Trophoblast cell (in vitro differentiated cells and primary cell): ENCODE data around the gene TSPAN9.

Experiments
- DNase-seq, 2 donors: peaks; one replicate each; pipeline ENCODE4 v3.0.0-alpha.2; 2016
- H2AFZ ChIP-seq: 2 replicates; pipeline ENCODE4 v1.6.1; 2013; ENCODE audit warnings: low read length, moderate library complexity, mild to moderate bottlenecking; ENCODE audit not compliant: insufficient read depth, poor library complexity
- H2AK5ac ChIP-seq: 2 replicates; pipeline ENCODE4 v1.6.1; 2013; ENCODE audit warnings: mild to moderate bottlenecking, low read length
- H2BK120ac ChIP-seq: 2 replicates; pipeline ENCODE4 v1.6.1; 2013; ENCODE audit warnings: low read length, mild to moderate bottlenecking, moderate library complexity; ENCODE audit not compliant: insufficient read depth, poor library complexity
- H2BK12ac ChIP-seq: 2 replicates; pipeline ENCODE4 v1.6.1; 2013; ENCODE audit warnings: mild to moderate bottlenecking, low read length, moderate library complexity
- H2BK5ac ChIP-seq: 2 replicates; pipeline ENCODE4 v1.6.1; 2013; ENCODE audit warnings: low read length, low read depth, moderate library complexity, mild to moderate bottlenecking; ENCODE audit not compliant: poor library complexity
- H3K14ac ChIP-seq: 2 replicates; pipeline ENCODE4 v1.6.1; 2013; ENCODE audit warnings: mild to moderate bottlenecking, low read length
- H3K18ac ChIP-seq: 2 replicates; pipeline ENCODE4 v1.6.1; 2013; ENCODE audit warnings: mild to moderate bottlenecking, low read length
- H3K23ac ChIP-seq: 2 replicates; pipeline ENCODE4 v1.6.1; 2013; ENCODE audit warnings: low read length
- H3K27ac ChIP-seq: 2 replicates; pipeline ENCODE4 v1.5.1; 2013; ENCODE audit warnings: low read depth, mild to moderate bottlenecking, inconsistent platforms, low read length, moderate library complexity
- H3K27me3 ChIP-seq: 2 replicates; pipeline ENCODE4 v1.6.1; 2013; ENCODE audit warnings: inconsistent platforms, mild to moderate bottlenecking, low read length, moderate library complexity; ENCODE audit not compliant: insufficient read depth
- H3K36me3 ChIP-seq, 2 experiments: 1 replicate in 1 of 2; 2 replicates in 1 of 2; pipeline ENCODE4 v1.6.1; 2013; ENCODE audit warnings: low read length in 2 of 2, mild to moderate bottlenecking in 2 of 2, moderate library complexity in 1 of 2; ENCODE audit not compliant: insufficient read depth in 2 of 2, control insufficient read depth in 1 of 2
- H3K4ac ChIP-seq: 2 replicates; pipeline ENCODE4 v1.6.1; 2013; ENCODE audit warnings: low read depth, mild to moderate bottlenecking, low read length, moderate library complexity
- H3K4me1 ChIP-seq, 2 experiments: 1 replicate in 1 of 2; 2 replicates in 1 of 2; pipeline ENCODE4 v1.6.1; 2013; ENCODE audit warnings: low read length in 2 of 2, mild to moderate bottlenecking in 2 of 2, moderate library complexity in 1 of 2; ENCODE audit not compliant: insufficient read depth in 2 of 2, control insufficient read depth in 1 of 2
- H3K4me2 ChIP-seq: 2 replicates; pipeline ENCODE4 v1.6.1; 2013; ENCODE audit warnings: inconsistent platforms, mild to moderate bottlenecking, low read length, moderate library complexity
- H3K4me3 ChIP-seq: 2 replicates; pipeline ENCODE4 v1.5.1; 2013; ENCODE audit warnings: mild to moderate bottlenecking, low read depth, low read length, inconsistent platforms
- H3K79me1 ChIP-seq: one replicate; pipeline ENCODE4 v1.6.1; 2013; ENCODE audit warnings: low read length
- H3K79me2 ChIP-seq: 2 replicates; pipeline ENCODE4 v1.6.1; 2013; ENCODE audit warnings: low read length, mild to moderate bottlenecking; ENCODE audit not compliant: control insufficient read depth, insufficient read depth, poor library complexity
- H3K9ac ChIP-seq: 2 replicates; pipeline ENCODE4 v1.6.1; 2013; ENCODE audit warnings: mild to moderate bottlenecking, low read length
- H3K9me3 ChIP-seq: 2 replicates; pipeline ENCODE4 v1.6.1; 2013; ENCODE audit warnings: low read depth, mild to moderate bottlenecking, control low read depth, inconsistent platforms, low read length; ENCODE audit not compliant: insufficient read depth
- H4K12ac ChIP-seq: 2 replicates; pipeline ENCODE4 v1.6.1; 2013; ENCODE audit warnings: low read depth, mild to moderate bottlenecking, low read length, moderate library complexity
- H4K8ac ChIP-seq: 2 replicates; pipeline ENCODE4 v1.6.1; 2013; ENCODE audit warnings: low read depth, mild to moderate bottlenecking, low read length, moderate library complexity
- H4K91ac ChIP-seq: one replicate; pipeline ENCODE4 v1.6.1; 2013; ENCODE audit warnings: low read depth, mild to moderate bottlenecking, low read length, moderate library complexity
- WGBS: extraction: QIAGEN DNeasy Blood & Tissue Kit; methylation state at CpG from one replicate; pipeline ENCODE4 v1.1.7; 2013; ENCODE audit warnings: missing lambda C conversion rate; ENCODE audit not compliant: insufficient read length, insufficient coverage; ENCODE audit errors: extremely low coverage; 5-methylcytosine and 5-hydroxymethylcytosine counted together

The TSPAN9 gene

DNA sequence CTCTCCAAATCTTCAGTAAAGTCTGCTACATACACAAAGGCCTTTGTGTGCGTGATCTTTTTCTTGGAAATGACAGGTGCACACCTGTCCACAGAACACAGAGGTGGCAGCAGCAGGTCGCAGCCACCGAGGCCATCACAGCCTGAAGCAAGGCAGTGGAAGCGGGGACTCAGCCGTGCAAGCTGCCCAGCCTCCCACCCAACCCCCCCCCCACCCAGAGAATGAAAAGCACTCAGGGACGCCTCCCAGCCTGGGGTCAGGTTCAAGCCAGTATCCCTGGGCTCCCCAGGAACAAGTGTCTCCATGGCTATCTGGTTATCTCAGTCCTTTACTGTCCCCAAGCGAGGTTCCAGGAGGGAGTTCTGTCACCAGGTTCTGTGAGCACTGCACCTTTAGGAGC, 31.2 kb upstream of the TSPAN9 start:
- Histone ChIP-seq H4K8ac (no peak overlapping the region), H3K27ac (no peak overlapping the region), H2BK12ac (no peak overlapping the region), H3K79me1 (no peaks in the 10 kb centered on the region), H2BK120ac (no peak overlapping the region), H3K27me3 (no peaks in the 10 kb centered on the region), H2BK5ac (no peak overlapping the region), H4K91ac (no peak overlapping the region), H3K4me2 (no peak overlapping the region), H2AFZ (no peak overlapping the region), H3K4me1 (no peaks in the 10 kb centered on the region), H3K23ac (no peak overlapping the region), H3K14ac (no peak overlapping the region), H3K18ac (no peak overlapping the region), H3K9me3 (peaks cover 1% of the 10 kb centered on the region), H3K79me2 (no peaks in the 10 kb centered on the region), H3K4ac (no peak overlapping the region), H2AK5ac (no peak overlapping the region), H4K12ac (no peak overlapping the region), H3K9ac (no peak overlapping the region), H3K4me3 (no peak overlapping the region), H3K36me3 (peaks cover 0 to 6% of the 10 kb centered on the region in 2 experiments)
- DNase-seq, result no peak
- WGBS, result no CpG with 5 or more reads among the region's 7 CpGs

DNA sequence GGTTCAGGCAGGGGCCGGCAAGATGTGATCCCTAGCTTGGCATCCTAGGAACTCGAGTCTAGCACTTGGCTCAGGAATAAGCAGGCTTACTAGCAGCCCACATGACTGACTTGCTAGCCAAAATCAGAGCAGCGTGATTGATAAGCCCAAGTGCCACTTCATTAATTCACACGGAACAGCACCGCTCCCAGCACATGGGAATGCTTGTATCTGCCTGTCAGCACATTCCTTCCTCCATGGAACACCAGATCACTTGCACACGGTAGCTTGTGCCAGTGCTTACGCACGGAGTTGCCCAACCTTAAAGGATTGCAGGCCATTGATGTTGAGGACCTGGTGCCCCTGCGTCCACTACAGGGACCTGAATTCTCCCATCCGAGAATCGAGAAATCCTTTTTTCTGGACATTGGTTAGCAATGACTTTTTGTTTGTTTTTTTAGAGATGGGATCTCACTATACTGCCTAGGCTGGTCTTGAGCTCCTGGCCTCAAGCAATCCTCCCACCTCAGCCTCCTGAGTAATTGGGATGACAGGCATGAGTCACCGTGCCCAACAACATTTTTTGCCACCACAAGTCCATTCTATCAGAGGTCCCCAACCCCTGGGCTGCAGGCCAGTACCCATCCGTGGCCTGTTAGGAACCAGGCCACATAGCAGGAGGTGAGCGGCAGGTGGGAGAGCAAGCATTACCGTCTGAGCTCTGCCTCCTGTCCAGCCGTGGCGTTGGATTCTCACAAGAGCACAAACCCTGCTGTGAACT, 30.6 kb upstream of the TSPAN9 start:
- Histone ChIP-seq H3K18ac (no peak overlapping the region), H4K91ac (no peak overlapping the region), H3K36me3 (peaks cover 0 to 2% of the 10 kb centered on the region in 2 experiments), H3K9me3 (peaks cover 1% of the 10 kb centered on the region), H2AK5ac (no peak overlapping the region), H3K14ac (no peak overlapping the region), H3K79me1 (no peaks in the 10 kb centered on the region), H4K8ac (no peak overlapping the region), H2BK120ac (no peak overlapping the region), H2AFZ (no peak overlapping the region), H2BK12ac (no peak overlapping the region), H3K4me2 (no peak overlapping the region), H3K23ac (peak overlapping the region; percentile 30), H3K9ac (no peak overlapping the region), H3K4ac (no peak overlapping the region), H3K4me1 (no peaks in the 10 kb centered on the region), H3K27me3 (no peaks in the 10 kb centered on the region), H3K4me3 (no peak overlapping the region), H4K12ac (no peak overlapping the region), H3K27ac (no peak overlapping the region), H3K79me2 (no peaks in the 10 kb centered on the region), H2BK5ac (no peak overlapping the region)
- DNase-seq, result peak; percentile 36 to 56
- no CpG with 5 or more reads among the region's 17 CpGs for WGBS

DNA sequence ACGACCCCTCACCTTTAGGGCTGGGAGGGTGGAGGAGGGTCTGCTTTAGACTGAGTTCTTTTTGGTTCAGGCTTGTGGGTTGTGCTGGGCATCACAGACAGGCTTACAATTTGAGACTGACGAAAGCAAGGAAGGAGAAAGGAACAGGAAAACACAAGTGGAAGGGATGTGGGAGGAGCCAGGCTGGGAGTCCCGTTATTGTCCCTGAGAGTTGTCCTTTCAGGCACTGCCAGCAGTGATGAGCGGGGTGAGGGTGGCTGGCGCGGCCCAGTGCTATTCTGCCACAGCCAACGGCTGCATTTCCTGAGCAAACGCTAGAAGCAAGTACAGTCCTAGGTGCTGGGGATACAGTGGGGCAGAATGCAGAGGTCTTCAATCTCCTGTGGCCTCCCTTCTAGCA, 29.2 kb upstream of the TSPAN9 start:
- DNase-seq, result no peak
- H3K9me3 ChIP-seq, result peaks cover 1% of the 10 kb centered on the region
- no peak overlapping the region for H2AK5ac ChIP-seq
- no peak overlapping the region for H3K18ac ChIP-seq
- no peaks in the 10 kb centered on the region for H3K79me1 ChIP-seq
- no peak overlapping the region for H2BK5ac ChIP-seq
- H3K4ac ChIP-seq, result no peak overlapping the region
- H4K12ac ChIP-seq, result no peak overlapping the region
- H4K91ac ChIP-seq, result no peak overlapping the region
- H3K9ac ChIP-seq, result no peak overlapping the region
- no peak overlapping the region for H2BK12ac ChIP-seq
- H3K36me3 ChIP-seq, result peaks cover 0 to 2% of the 10 kb centered on the region in 2 experiments
- no peak overlapping the region for H2BK120ac ChIP-seq
- H3K27me3 ChIP-seq, result no peaks in the 10 kb centered on the region
- H3K4me3 ChIP-seq, result no peak overlapping the region
- H3K27ac ChIP-seq, result no peak overlapping the region
- H3K23ac ChIP-seq, result no peak overlapping the region
- H3K4me1 ChIP-seq, result no peaks in the 10 kb centered on the region
- no peaks in the 10 kb centered on the region for H3K79me2 ChIP-seq
- no peak overlapping the region for H2AFZ ChIP-seq
- no peak overlapping the region for H3K4me2 ChIP-seq
- no CpG with 5 or more reads among the region's 8 CpGs for WGBS
- no peak overlapping the region for H4K8ac ChIP-seq
- no peak overlapping the region for H3K14ac ChIP-seq

DNA sequence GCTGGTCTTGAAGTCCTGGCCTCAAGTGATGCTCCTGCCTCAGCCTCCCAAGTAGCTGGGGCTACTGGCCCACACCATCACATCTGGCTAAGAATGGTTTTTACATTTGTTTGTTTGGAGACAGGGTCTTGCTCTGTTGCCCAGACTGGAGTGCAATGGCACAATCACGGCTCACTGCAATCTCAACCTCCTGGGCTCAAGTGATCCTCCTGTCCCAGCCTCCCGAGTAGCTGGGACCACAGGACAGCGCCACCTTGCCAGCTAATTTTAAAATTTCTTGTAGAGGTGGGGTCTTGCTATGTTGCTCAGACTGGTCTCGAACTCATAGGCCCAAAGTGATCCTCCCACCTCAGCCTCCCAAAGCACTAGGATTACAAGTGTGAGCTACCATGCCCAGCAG, 28.6 kb upstream of the TSPAN9 start:
- Histone ChIP-seq H2AK5ac (no peak overlapping the region), H3K27me3 (no peaks in the 10 kb centered on the region), H2AFZ (no peak overlapping the region), H3K27ac (no peak overlapping the region), H3K36me3 (peaks cover 0 to 2% of the 10 kb centered on the region in 2 experiments), H3K79me2 (no peaks in the 10 kb centered on the region), H3K23ac (no peak overlapping the region), H3K9ac (no peak overlapping the region), H2BK12ac (no peak overlapping the region), H3K79me1 (no peaks in the 10 kb centered on the region), H3K9me3 (peaks cover 1% of the 10 kb centered on the region), H3K14ac (no peak overlapping the region), H3K4me2 (no peak overlapping the region), H2BK5ac (no peak overlapping the region), H4K12ac (no peak overlapping the region), H3K4me3 (no peak overlapping the region), H2BK120ac (no peak overlapping the region), H4K91ac (no peak overlapping the region), H3K18ac (no peak overlapping the region), H4K8ac (no peak overlapping the region), H3K4ac (no peak overlapping the region), H3K4me1 (peaks cover 0 to 4% of the 10 kb centered on the region in 2 experiments)
- no CpG with 5 or more reads among the region's 4 CpGs for WGBS
- no peak for DNase-seq
